ENCODE data around the gene ZBTB11.
"Not testable (repeated sequence)": the region's sequence is repeated elsewhere in the genome, so short reads cannot be mapped to it uniquely, and the experiment has no call there.

The ZBTB11 gene, protein sequence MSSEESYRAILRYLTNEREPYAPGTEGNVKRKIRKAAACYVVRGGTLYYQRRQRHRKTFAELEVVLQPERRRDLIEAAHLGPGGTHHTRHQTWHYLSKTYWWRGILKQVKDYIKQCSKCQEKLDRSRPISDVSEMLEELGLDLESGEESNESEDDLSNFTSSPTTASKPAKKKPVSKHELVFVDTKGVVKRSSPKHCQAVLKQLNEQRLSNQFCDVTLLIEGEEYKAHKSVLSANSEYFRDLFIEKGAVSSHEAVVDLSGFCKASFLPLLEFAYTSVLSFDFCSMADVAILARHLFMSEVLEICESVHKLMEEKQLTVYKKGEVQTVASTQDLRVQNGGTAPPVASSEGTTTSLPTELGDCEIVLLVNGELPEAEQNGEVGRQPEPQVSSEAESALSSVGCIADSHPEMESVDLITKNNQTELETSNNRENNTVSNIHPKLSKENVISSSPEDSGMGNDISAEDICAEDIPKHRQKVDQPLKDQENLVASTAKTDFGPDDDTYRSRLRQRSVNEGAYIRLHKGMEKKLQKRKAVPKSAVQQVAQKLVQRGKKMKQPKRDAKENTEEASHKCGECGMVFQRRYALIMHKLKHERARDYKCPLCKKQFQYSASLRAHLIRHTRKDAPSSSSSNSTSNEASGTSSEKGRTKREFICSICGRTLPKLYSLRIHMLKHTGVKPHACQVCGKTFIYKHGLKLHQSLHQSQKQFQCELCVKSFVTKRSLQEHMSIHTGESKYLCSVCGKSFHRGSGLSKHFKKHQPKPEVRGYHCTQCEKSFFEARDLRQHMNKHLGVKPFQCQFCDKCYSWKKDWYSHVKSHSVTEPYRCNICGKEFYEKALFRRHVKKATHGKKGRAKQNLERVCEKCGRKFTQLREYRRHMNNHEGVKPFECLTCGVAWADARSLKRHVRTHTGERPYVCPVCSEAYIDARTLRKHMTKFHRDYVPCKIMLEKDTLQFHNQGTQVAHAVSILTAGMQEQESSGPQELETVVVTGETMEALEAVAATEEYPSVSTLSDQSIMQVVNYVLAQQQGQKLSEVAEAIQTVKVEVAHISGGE
- 252 to 289 reads per million in 2 donors for total RNA-seq

DNA sequence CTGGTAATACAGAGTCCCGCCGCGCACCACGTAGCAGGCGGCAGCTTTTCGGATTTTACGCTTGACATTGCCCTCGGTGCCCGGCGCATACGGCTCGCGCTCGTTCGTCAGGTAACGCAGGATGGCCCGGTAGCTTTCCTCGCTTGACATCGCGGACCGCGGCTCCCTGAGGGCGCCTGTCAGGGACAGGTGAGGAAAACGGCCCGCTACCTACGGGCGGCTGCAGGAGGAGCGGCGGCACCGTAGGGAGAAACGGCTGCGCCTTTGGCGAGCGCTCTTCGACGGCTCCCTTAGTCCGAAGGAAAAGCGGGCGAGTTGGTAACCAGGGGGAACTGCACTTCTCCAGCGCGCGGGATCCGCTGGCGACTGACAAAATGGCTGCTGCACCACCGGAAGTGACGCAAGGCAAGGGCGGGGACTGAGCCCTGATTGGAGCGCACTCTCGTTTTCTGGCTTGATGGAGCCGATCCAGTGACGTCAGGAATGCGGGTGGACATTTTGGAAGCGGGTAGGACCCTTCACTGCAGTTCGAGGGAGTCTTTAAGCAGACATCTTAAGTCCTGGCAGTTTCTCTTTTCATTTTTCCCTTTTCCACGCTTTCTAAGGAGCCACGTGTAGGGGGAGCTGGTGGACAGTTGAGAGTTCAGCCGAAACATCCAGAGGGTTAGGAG, at the start of gene ZBTB11:
TSS of gene ZBTB11 (minus strand) at position 368 of the 671 bp plus-strand sequence. CDS start at position 150, 218 bp downstream.
- peak; percentile 95 to 100 (median 99) for DNase-seq

DNA sequence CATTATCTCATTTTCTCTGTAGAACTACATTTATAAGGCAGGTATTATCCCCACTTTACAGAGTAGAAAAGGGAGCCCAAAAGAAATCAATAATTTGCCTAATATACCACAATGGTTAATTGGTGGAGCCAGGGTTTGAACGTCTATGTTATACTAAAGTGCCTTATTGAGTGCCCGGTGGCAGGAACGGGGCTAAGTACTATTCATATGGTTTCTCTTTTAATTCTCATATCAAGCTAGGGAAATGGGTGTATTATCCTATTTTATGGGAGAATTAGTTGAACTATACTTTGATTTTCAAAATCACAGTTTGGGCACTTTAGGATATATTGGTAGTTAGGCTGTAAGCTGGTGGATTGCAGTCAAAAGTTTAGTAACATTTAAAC, 49.0 kb upstream of the ZBTB11 start:
- DNase-seq: no peak

DNA sequence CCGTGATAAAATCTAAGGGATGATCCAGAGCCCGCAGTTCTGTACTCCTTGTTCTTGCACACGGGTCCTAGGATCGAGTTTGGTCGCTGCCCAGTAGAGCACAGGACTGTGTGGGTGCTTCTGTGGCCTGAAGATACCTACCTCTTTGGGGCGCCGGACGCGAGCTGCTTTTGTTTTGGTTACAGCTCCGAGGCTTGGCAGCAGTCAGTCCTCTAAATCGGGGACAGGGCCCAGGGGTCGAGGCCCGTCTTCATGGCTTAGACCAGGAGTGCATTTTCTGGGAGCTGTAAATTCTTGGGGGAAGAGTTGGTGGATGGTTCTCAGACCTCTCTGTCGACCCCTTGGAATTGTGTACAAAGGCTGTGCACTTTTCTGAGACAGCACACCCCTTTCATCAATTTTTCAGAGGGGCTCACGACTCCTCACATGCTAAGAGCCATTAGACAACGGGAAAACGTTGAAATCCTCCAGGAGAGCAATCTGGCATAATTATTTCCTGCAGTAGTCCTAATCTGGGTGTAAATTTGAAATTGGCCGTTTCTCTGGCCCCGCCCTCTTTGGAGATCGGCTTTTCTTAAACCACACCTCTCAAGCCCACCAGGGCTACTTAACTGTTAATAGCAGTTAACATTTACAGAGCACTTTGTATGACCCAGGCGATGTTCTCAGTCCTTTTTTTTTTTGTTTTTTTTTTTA, 48.4 kb upstream of the ZBTB11 start:
- peak in 2 of 5 experiments; percentile 9 to 47 for DNase-seq

DNA sequence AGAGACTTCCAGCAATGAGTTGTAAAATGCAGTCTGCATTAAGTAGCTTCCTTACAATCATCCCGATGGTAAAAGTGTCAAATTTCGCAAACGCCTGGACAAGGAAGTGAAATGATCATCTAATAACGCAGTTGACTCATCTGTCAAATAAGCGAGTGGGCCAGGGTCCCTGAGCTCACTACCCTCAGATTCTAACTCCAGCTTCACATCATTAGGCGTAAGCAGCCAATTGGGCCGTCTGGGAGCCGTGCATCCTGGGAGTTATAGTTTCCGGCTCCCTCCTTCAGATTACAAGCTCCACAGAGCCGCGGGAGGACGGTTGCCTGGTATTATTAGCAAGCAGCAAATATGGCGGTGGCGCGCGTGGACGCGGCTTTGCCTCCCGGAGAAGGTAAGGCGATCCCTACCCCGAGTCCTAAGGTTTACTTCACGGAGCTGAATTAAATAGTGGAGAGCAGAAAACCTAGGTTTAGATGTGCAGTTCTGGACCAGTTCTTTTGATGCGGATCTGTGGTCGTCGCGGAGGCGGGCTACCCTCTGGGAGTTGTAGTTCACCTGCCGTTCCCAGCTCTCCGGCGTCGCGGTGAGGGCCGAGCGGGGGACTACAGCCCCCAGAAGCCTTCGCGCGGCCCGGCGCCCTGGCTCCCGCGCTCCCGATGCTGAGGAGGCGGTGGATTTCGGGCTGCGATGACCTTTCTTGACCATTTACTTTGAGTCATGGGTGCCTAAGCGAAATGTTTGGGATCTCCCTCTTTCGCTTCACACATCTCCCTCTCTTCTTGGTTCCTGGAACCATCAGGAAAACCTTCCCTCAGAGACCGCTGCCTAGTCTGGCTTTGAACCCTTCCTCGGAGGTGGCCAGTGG, 47.6 kb upstream of the ZBTB11 start, which contains the start of gene CEP97:
TSS of gene CEP97 (plus strand) at position 286 of the 865 bp plus-strand sequence. CDS start at position 349, 63 bp downstream.
- DNase-seq: peak; percentile 63 to 94 (median 83)

DNA sequence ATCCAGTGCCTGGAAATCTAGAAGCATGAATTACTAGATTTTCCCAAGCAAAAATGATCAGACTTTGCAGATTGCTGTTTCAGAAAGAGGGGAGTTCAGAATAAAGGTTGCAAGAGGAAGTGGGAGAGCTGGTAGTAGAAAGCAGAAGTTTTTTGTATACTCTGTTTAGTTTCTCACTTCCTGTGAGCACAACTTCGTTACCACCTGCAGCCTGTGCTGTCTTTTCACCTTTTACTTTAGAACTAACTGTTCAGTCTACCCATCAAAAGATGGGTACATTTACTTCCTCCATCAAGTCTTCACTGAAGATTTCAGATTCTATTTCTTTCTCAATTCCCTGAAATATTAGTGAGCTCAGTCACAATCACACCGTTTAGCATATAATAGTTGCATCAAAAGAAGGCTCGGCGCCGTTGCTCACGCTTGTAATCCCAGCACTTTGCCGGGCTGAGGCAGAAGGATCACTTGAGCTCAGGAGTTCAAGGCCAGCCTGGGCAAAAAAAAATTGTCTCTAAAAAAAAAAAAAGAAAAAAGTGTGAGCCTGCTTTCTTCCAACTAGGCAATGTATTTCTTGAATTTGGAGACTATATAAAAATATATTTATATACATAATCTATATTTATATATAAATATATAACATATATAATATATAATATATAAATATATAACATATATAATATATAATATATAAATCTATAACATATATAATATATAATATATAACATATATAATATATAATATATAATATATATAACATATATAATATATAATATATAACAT, 45.7 kb upstream of the ZBTB11 start:
- DNase-seq: peak in 1 of 5 experiments; percentile 81

DNA sequence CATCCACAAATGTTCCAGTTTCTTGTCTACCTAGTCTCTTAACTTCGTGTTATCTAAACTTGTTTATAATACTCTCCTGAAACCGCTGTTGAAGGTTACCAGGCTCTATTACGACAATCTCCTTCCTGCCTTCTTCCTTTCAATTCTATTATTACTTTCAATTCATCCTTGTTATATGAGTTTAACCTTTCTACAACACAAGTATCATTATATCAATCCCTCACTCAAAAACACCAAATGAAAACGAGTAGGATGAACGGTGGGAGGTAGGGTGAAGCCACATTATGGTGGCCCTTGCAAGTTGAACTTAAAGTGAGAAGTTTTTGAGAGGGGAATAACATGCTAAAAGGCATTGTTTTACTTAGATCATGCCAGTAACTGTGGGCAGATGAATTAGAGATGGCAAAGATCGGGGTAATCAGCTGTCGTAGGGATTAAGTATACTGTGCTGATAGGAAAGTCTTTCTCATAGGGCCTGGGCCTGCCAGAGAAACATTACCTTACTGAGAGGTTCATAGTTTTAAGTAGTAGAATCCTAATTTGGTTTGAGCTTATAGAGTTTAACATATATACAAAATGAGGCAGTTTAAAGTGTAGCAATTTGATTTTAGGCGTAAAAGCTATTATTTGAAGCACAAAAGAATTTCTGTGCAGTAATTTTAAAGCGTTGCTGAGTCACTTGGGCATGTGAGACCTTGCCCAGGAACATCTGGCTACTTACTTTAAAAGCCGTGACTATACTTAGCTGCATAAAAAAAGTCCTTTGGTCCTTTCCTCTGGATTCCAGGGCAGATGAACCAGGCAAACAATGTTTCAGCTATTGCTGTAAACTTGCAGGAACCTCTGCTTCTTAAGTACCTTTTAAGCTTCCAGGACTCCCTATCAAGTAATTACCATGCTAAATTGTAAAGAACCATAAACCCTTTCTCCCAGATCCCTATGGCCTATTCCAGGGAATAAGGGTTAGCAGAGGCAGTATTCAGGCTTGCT, 44.2 kb upstream of the ZBTB11 start:
- peak in 1 of 5 experiments; percentile 42 for DNase-seq

DNA sequence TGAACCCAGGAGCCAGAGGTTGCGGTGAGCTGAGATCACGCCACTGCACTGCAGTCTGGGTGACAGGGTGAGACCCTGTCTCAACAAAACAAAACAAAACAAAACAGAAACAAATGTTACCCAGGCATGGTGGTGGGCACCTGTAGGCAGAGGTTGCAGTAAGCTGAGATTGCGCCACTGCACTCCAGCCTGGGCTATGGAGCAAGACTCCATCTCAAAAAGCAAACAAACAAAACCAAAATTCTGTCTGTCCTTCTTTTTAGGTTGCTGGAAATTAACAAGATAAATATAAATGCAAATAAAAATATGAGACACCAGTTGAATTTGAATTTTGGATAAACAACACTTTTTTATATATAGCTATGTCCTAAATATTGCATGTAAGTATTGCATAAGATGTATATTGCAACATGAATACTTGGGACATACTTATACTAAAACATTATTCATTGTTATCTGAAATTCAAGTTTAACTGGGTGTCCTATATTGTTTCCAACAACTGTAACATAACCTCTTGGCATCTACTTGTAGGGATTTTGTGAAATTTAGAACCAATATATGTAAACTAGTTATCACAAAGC, 42.8 kb upstream of the ZBTB11 start:
- no peak for DNase-seq

DNA sequence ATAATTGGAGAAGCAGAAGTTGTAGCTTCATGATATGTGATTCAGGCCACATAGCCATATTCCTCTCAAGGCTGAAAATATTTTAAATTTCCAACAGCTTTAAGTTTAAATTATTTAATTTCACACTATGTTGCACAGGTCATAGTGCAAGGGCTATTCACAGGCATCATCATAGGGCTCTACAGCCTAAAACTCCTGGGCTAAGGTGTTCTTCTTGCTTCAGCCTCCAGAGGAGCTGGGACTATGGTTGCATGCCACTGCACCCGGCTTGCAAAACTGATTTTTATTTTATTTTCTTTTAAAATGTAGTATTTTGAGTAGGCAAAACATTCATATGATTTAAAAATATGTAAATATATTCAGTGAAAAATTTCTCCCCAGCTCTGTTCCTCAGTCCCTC, 41.5 kb upstream of the ZBTB11 start:
- DNase-seq: no peak

DNA sequence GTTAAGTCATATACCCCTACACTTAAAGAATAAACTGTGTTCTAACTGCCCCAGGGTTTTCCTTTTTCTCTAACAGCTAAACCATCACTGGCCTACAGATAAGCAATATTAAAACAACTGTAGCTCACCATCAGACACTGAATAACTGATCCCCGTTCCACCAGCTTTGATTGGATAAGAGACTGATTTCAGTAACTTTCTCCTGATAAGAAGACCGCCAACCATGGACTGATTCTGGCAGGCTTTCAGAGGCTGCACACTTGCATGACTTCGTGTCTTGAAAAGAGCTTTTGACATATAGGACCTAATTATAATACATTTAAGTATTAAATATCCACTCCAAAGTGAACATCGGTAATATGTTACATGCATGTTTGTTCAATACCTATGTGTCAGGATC, 32.2 kb upstream of the ZBTB11 start:
- DNase-seq: no peak

DNA sequence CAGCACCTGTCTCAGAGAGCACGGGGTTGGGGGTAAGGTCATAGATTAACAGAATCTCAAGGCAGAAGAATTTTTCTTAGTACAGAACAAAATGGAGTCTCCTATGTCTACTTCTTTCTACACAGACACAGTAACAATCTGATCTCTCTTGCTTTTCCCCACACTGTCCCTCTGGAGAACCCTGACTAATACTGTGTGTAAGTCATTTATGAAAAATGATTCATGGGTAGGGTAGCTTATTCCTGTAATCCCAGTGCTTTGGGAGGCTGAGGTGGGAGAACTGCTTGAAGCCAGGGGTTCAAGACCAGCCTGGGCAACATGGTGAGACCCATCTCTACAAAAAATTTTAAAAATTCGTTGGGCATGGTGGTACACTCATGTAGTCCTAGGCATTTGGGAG, 27.7 kb upstream of the ZBTB11 start:
- not testable (repeated sequence) for DNase-seq

DNA sequence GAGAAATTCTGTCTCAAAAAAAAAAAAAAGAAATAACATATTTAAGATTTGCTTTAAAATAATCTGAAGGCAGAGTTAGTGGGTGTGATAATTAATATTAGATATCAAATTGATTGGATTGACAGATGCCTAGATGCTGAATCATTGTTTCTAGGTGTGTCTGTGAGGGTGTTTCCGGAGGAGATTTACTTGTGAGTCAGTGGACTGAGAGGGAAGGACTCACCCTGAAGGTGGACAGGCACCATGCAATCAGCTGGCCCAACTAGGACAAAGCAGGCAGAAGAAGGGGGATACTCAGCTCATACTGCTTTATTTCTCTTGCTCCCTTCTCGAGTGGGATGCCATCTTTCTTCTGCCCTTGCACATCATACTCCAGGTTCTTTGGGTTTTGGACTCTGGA, 26.2 kb upstream of the ZBTB11 start:
- DNase-seq: no peak

DNA sequence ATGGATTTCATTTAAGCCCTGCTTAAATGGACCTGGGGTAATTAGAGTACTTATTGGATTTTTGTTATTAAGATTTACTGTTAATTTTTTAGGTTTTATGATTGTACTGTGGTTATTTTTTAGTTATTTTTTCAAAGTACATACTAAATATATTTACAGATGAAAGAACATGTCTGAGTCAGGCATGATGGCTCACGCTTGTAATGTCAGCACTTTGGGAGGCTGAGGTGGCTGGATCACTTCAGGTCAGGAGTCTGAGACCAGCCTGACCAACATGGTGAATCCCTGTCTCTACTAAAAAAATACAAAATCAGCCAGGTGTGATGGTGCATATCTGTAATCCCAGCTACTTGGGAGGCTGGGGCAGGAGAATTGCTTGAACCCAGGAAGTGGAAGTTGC, 25.8 kb upstream of the ZBTB11 start:
- no peak for DNase-seq

DNA sequence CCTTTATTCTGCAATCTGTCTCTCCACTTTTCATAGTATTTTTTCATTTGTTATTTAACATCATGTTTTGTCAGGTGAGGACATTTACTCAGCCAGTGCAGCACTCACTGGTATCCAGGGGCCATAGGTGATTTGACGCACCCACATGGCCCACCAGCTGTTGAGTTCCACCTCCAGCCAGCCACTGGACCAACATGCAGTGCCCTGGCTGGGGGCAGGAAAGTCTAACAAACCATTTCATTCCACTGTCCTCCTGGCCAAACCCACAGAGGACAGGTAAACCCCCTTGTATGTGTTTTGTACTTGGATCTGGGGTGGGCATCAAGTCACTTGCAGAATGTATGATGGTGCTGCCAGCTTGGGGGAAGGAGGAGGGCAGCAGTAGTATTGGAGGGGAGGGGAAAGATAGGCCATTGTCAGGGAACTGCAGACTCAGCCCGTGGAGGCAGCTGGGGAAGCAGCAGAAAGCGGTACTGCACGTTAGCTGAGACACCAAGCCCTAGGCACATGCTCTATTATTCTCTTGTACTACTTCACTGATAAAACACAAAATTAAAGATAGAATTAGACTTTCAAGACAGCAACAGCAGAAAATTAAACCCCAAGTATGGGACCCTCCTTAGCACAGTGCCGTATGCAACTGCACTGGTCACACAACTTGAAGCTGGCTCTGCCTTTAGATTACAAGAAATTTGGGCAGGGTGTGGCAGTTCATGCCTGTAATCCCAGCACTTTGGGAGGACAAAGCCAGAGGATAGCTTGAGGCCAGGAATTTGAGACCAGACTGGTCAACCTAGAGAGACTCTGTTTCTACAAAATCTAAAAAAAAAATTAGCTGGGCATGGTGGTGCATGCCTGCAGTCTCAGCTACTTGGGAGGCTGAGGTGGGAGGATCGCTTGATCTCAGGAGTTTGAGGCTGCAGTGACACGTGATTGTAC, 25.0 kb upstream of the ZBTB11 start:
- DNase-seq: no peak

DNA sequence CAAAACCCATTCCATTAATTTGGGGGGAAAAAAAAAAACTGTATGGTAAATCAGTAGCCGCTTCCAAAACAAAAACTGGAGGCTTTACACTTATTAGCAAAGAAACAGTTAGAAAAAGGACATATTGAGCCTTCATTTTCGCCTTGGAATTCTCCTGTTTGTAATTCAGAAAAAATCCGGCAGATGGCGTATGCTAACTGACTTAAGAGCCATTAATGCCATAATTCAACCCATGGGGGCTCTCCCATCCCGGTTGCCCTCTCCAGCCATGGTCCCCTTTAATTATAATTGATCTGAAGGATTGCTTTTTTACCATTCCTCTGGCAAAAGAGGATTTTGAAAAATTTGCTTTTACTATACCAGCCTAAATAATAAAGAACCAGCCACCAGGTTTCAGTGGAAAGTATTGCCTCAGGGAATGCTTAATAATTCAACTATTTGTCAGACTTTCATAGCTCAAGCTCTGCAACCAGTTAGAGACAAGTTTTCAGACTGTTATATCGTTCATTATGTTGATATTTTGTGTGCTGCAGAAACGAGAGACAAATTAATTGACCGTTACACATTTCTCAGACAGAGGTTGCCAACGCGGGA, 18.9 kb upstream of the ZBTB11 start:
- peak in 2 of 5 experiments; percentile 34 to 60 for DNase-seq

DNA sequence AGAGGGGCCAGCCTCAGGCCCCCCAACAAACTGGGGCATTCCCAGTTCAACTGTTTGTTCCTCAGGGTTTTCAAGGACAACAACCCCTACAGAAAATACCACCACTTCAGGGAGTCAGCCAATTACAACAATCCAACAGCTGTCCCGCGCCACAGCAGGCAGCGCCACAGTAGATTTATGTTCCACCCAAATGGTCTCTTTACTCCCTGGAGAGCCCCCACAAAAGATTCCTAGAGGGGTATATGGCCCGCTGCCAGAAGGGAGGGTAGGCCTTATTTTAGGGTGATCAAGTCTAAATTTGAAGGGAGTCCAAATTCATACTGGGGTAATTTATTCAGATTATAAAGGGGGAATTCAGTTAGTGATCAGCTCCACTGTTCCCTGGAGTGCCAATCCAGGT, 17.9 kb upstream of the ZBTB11 start:
- not testable (repeated sequence) for DNase-seq

DNA sequence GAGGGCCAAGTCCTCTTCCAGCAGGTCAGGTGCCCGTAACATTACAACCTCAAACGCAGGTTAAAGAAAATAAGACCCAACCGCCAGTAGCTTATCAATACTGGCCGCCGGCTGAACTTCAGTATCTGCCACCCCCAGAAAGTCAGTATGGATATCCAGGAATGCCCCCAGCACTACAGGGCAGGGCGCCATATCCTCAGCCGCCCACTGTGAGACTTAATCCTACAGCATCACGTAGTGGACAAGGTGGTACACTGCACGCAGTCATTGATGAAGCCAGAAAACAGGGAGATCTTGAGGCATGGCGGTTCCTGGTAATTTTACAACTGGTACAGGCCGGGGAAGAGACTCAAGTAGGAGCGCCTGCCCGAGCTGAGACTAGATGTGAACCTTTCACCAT, 16.6 kb upstream of the ZBTB11 start:
- peak in 3 of 5 experiments; percentile 20 to 57 (median 23) for DNase-seq

Measured in T-helper 2 cell (primary cell).